GM18909 (cell line): ENCODE data around the gene EXOSC3.
"Not testable (repeated sequence)": the region's sequence is repeated elsewhere in the genome, so short reads cannot be mapped to it uniquely, and the experiment has no call there.

Experiments
- ATAC-seq: cut with Tn5 transposase; IDR thresholded peaks from one replicate; pipeline ENCODE4 v1.9.1; 2021; ENCODE audit warnings: mild to moderate bottlenecking; ENCODE audit not compliant: unreplicated experiment, poor library complexity

The EXOSC3 gene

DNA sequence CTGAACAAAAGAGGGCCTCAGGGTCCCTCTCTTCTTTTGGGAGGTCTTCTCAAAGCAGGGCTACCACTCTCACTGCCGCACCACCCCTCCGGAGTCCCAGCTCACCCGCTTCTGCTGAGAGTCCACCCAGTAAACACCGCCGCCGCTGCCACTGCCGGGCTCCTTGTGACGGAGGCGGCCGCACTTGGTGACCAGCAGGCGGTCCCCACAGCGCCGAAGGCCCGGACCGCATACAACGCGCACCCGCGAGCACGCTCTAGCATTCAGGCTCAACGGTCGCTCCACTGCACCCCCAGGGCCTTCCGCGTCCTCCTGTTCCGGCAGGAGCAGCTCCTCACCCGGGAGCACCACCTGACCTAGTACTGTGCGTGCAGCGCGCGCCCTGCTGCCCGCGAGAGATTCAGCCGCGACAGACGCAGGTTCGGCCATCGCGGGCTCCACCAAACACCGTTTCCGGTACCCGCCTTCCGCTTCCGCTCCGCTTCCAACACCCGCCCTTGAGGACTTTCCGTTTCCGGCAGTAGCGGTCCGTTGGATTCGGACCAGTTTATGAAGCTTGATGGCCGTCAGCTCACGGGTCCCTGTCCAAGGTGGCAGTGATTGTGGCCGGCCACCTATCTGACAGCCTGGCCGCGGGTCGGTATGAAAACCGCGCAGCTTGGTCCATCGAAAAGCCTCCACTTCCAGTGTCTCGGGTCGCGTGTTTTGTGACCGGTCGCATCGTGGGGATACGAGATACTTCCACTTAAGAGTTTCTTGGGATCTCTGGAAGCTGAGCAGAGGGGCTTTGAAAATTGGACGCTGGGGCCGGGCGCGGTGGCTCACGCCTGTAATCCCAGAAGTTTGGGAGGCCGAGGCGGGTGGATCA is at the start of gene EXOSC3:
EXOSC3 (minus strand) TSS at position 449 of the 868 bp plus-strand sequence; CDS start at position 429, 20 bp downstream.
- peak; percentile 96 for ATAC-seq

- ATAC-seq, result no peak
Measured at GRCh38 chr9:37827483-37828165, 42.8 kb upstream of the EXOSC3 start.

GRCh38 chr9:37825174-37825573 is 40.3 kb upstream of the EXOSC3 start:
- not testable (repeated sequence) for ATAC-seq

DNA sequence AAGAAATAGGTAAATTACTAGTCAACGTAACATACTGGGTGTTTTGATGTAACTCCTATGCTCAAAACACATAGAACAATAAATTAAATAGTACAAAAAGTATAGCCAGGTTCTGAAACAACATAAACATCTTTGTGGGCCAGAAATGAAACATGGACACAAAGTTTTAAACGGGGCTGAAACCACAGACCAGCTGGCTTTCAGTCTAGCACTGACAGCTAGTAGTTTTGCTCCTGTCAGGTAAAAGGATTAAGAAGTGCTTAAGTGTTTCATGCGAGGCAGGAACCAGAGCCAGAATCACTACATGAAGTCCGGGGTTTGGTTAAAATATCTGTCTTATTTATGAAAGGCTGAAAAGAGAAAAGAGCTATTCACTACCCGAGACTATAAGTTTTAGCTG is 35.3 kb upstream of the EXOSC3 start:
- ATAC-seq, result no peak

- ATAC-seq, result no peak
Measured at GRCh38 chr9:37818849-37819248, 34.0 kb upstream of the EXOSC3 start.

GRCh38 chr9:37812773-37813379 is 28.0 kb upstream of the EXOSC3 start:
- no peak for ATAC-seq

DNA sequence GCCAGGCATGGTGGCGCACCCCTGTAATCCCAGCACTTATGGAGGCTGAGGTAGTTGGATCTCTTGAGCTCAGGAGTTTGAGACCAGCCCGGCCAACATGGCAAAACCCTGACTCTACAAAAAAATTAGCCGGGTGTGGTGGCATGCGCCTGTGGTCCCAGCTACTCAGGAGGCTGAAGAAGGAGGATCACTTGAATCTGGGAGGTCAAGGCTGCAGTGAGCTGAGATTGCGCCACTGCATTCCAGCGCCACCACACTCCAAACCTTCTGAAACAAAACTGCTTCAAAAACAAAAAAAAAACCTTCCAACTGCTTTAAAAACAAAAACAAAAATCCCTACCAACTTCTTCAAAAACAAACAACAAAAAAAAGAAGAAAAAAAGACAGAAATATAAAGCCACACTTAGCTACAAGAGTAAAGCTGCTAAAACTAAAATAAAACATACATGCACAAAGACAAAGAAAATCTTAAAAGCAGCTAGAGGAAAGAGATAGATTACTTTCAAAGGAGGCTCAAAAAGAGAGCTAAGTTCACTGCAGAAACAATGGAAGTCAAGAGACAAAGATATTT is 27.1 kb upstream of the EXOSC3 start:
- no peak for ATAC-seq

- not testable (repeated sequence) for ATAC-seq
Measured at GRCh38 chr9:37809676-37810075, 24.8 kb upstream of the EXOSC3 start.

DNA sequence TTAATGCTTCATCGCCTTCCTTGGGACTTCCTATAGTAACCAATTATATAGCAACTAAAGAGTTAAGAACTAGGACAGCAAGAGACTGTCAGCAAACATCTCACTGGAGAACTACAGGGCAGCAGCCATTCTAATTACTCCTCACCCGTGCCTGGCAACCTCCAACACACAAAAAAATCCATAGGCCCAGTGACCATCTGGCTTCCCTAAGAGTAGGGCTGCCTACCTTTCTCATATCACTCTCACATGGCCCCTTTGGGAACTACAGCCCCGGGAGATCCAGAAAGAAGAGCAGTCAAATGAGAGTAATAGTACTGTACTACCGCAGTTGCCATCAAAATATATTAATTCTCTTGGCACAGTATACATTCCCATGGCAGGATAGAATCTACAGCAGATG is 21.4 kb upstream of the EXOSC3 start:
- no peak for ATAC-seq

DNA sequence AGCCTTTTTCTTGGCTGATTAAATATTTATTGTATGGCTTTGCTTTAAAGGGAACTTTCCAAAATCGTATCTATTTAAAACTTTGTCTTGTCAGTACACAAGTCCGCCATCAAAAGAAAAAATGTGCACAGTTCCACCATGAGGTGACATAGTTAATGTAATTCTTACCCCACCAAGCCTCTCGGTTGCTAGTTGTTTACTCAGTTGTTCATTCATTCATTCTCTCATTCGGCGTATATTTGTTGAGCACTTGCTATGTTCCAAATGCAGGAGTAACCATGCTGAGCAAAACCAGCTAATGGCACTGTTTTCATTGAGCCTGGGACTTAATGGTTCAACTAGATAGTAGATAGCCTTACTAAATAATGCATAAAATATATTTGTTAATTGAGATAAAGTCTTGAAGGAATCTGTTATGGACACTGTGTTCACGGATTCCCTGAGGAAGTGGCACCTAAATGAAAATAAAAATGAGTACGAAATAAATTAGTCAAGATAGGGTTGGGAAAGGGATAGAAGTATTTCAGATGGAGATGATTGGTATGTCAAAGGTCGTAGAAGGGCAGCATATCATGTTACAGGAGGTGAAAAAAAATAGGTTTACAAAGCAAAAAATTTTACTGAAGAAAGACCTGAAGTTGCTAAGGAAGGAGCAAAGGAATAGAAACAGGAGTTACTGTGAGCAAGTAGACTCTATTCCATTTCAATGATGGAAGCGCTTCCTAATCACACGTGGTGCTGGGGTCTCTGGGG is 17.3 kb upstream of the EXOSC3 start:
- no peak for ATAC-seq

DNA sequence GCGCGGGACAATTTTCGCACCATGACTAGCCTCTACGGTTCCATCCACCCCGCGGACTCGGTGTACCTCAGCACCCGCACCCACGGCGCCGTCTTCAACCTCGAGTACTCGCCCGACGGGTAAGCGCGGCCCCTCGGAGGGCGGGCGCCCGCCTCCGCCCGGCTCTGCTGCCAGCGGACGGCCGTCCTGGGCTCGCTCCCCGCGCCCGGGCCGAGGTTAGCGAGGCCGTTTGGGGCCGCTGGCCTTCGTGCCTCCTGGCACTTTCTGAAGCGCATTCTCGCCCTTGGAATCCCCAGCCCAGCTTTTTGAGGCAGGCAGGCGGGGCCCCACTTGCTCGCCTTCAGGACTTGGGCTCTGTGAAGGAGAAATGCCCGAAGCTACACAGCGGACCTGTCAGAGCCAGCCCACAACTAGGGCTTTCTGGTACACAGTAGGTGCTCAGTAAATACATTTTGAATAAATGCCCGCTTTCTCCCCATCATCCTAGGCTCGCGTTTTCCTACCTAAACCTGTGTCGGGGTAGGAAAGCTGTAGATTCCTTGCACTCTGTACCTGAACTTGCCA is 16.5 kb upstream of the EXOSC3 start:
- peak; percentile 53 for ATAC-seq

GRCh38 chr9:37800631-37801286 is 15.9 kb upstream of the EXOSC3 start, which contains the start of gene DCAF10:
Gene DCAF10, plus strand, starts transcription at chr9:37800797. Its CDS starts 70 bp downstream, at chr9:37800867.
- peak; percentile 74 for ATAC-seq

GRCh38 chr9:37798677-37799076 is 13.8 kb upstream of the EXOSC3 start:
- no peak for ATAC-seq

DNA sequence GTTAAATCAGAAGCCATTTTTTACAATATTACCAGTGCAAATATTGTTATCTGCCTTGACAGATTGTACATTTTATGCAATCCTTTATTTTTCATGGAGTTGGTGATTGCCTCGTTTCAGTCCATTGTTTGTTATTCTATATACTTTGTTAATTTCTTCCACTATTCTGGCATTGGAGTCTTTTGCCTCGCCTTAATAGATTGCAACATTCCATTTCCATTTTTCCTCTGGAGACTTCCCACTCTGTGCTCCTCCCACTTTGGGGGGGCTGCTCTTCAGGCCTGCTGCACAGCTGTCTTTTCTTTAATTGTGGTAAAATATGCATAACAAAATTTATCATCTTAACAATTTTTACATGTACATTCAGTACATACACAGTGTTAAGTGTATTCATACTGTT is 11.4 kb upstream of the EXOSC3 start:
- no peak for ATAC-seq

- ATAC-seq, result no peak
Measured at GRCh38 chr9:37792122-37792521, 7.3 kb upstream of the EXOSC3 start.

DNA sequence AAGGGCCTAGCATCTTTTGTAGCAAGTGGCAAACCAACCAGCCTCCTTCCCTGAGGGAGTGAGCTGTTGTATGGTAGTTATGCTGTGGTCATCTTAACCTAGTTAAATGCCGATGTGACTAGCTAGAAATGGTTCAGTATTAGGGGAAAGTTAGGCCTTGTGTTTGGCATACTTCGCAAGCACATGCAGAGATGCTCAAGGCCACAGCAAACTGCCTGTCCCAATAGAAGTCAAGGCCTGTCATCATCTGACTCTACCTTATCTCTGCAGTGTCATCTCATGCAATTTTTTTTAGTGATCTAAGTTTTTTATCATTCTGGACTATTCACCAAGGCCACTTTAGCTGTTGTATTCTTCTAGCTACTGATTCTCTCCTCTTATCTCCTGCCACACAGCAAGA is 5.2 kb upstream of the EXOSC3 start:
- ATAC-seq, result no peak

- no peak for ATAC-seq
Measured at GRCh38 chr9:37788332-37788731, 3.5 kb upstream of the EXOSC3 start.

GRCh38 chr9:37787059-37787458 is 2.2 kb upstream of the EXOSC3 start:
- ATAC-seq, result no peak

- ATAC-seq, result no peak
Measured at GRCh38 chr9:37784291-37784615, 611 bp downstream of the EXOSC3 start.
